IMR-90 (cell line): ENCODE measurements around the gene INTU. TPM values are rescaled to one million over a fixed set of nuclear protein-coding genes. Genes with fewer than 3 reads are reported as not detected.

Source experiments
- ATAC-seq: fragments of 200-7000 bp; cut with Tn5 transposase; 2 replicates; pipeline ENCODE4 v1.9.1; 2020; ENCODE audit warnings: low read depth, mild to moderate bottlenecking, moderate library complexity
- BruUV-seq: library from RNA; stranded (reverse); fragments of 400-500 nt; replicated peaks from 2 replicates; lab custom pipeline; 2021; lab: Mats Ljungman, UMichigan
- CTCF ChIA-PET: fragments of 300-600 bp; formaldehyde crosslinking; extraction: SDS; loops from one replicate; lab custom pipeline; 2021; ENCODE audit warnings: antibody characterized with exemption; lab: Yijun Ruan, JAX
- POLR2A ChIA-PET: fragments of 300-600 bp; sonication (Branson Sonifier 250); formaldehyde crosslinking; loops from one replicate; lab custom pipeline; 2022; ENCODE audit warnings: antibody characterized with exemption; ENCODE audit not compliant: unreplicated experiment; lab: Charles Lee
- DNase-seq: peaks from one replicate; pipeline ENCODE4 v3.0.0; 2013
- H2AFZ ChIP-seq: replicated peaks from 2 replicates; pipeline ENCODE3; 2013; ENCODE audit warnings: low read length, mild to moderate bottlenecking; ENCODE audit not compliant: poor library complexity
- H2AK5ac ChIP-seq: 2 replicates; pipeline ENCODE4 v1.6.1; 2013; ENCODE audit warnings: low read depth, low read length, inconsistent platforms
- H2AK9ac ChIP-seq: replicated peaks from 2 replicates; pipeline ENCODE3; 2013; ENCODE audit warnings: mild to moderate bottlenecking, low read depth, low read length, moderate library complexity; ENCODE audit not compliant: poor library complexity
- H2BK120ac ChIP-seq: 2 replicates; pipeline ENCODE4 v1.6.1; 2013; ENCODE audit warnings: low read depth, low read length, inconsistent platforms
- H2BK15ac ChIP-seq: 3 replicates; pipeline ENCODE4 v1.6.1; 2013; ENCODE audit warnings: low read depth, low read length, inconsistent platforms
- H2BK20ac ChIP-seq: 2 replicates; pipeline ENCODE4 v1.6.1; 2013; ENCODE audit warnings: low read depth, mild to moderate bottlenecking, inconsistent platforms, low read length, moderate library complexity
- H2BK5ac ChIP-seq: 2 replicates; pipeline ENCODE4 v1.6.1; 2013; ENCODE audit warnings: mild to moderate bottlenecking, low read depth, low read length, inconsistent platforms; ENCODE audit not compliant: poor library complexity, severe bottlenecking
- H3K14ac ChIP-seq: replicated peaks from 2 replicates; pipeline ENCODE4 v1.6.1; 2013; ENCODE audit warnings: low read depth, low read length, inconsistent platforms
- H3K18ac ChIP-seq: 2 replicates; pipeline ENCODE4 v1.6.1; 2013; ENCODE audit warnings: low read depth, low read length, control low read depth
- H3K23ac ChIP-seq: 2 replicates; pipeline ENCODE4 v1.6.1; 2013; ENCODE audit warnings: low read depth, low read length, inconsistent platforms
- H3K27ac ChIP-seq: 2 replicates; pipeline ENCODE4 v1.5.1; 2013; ENCODE audit warnings: mild to moderate bottlenecking, control low read depth, low read length; ENCODE audit not compliant: insufficient read depth
- H3K27me3 ChIP-seq: 2 replicates; pipeline ENCODE4 v1.6.1; 2013; ENCODE audit warnings: low read length; ENCODE audit not compliant: control insufficient read depth, insufficient read depth
- H3K36me3 ChIP-seq: 2 replicates; pipeline ENCODE4 v1.6.1; 2013; ENCODE audit warnings: low read length, mixed read lengths; ENCODE audit not compliant: control insufficient read depth, insufficient read depth
- H3K4ac ChIP-seq: 2 replicates; pipeline ENCODE4 v1.6.1; 2013; ENCODE audit warnings: low read depth, low read length, inconsistent platforms
- H3K4me1 ChIP-seq: 2 replicates; pipeline ENCODE4 v1.6.1; 2013; ENCODE audit warnings: low read length, mixed read lengths; ENCODE audit not compliant: control insufficient read depth, insufficient read depth
- H3K4me2 ChIP-seq: 2 replicates; pipeline ENCODE4 v1.6.1; 2013; ENCODE audit warnings: low read depth, mild to moderate bottlenecking, control low read depth, low read length, moderate library complexity
- H3K4me3 ChIP-seq: 2 replicates; pipeline ENCODE4 v1.5.1; 2013; ENCODE audit warnings: low read depth, mild to moderate bottlenecking, control low read depth, low read length, moderate library complexity; ENCODE audit not compliant: insufficient read depth
- H3K56ac ChIP-seq: 2 replicates; pipeline ENCODE4 v1.6.1; 2013; ENCODE audit warnings: low read length, inconsistent platforms; ENCODE audit not compliant: insufficient read depth; ENCODE audit errors: extremely low read depth
- H3K79me1 ChIP-seq, 2 experiments: 2 replicates each; pipeline ENCODE4 v1.6.1; 2013; ENCODE audit warnings: low read length in 2 of 2, inconsistent platforms in 1 of 2, low read depth in 1 of 2
- H3K9ac ChIP-seq: 2 replicates; pipeline ENCODE4 v1.6.1; 2013; ENCODE audit warnings: low read depth, low read length, control low read depth
- H3K9me1 ChIP-seq: 2 replicates; pipeline ENCODE4 v1.6.1; 2013; ENCODE audit warnings: low read length, inconsistent platforms; ENCODE audit not compliant: insufficient read depth
- H3K9me3 ChIP-seq: 2 replicates; pipeline ENCODE4 v1.6.1; 2013; ENCODE audit warnings: low read length; ENCODE audit not compliant: control insufficient read depth, insufficient read depth
- H4K20me1 ChIP-seq: 2 replicates; pipeline ENCODE4 v1.6.1; 2013; ENCODE audit warnings: low read length, inconsistent platforms; ENCODE audit not compliant: insufficient read depth
- H4K5ac ChIP-seq: 2 replicates; pipeline ENCODE4 v1.6.1; 2013; ENCODE audit warnings: mild to moderate bottlenecking, low read depth, low read length, control low read depth
- H4K8ac ChIP-seq, 2 experiments: 2 replicates each; pipeline ENCODE4 v1.6.1; 2013; ENCODE audit warnings: low read depth in 2 of 2, low read length in 2 of 2, control low read depth in 1 of 2, inconsistent platforms in 1 of 2
- H4K91ac ChIP-seq: 2 replicates; pipeline ENCODE4 v1.6.1; 2013; ENCODE audit warnings: low read depth, low read length, inconsistent platforms; ENCODE audit not compliant: insufficient read depth
- BHLHE40 ChIP-seq: fragments of 150-350 bp; IDR thresholded peaks from 2 replicates; pipeline ENCODE4 v1.6.1; 2016; ENCODE audit warnings: mild to moderate bottlenecking, low read depth, low read length
- NFE2L2 ChIP-seq: fragments of 150-350 bp; IDR thresholded peaks from 2 replicates; pipeline ENCODE4 v1.6.1; 2016; ENCODE audit warnings: low read depth, mild to moderate bottlenecking, low read length
- RCOR1 ChIP-seq: IDR thresholded peaks from 2 replicates; pipeline ENCODE4 v1.6.1; 2012; ENCODE audit warnings: mild to moderate bottlenecking, low read length, improper control_type of control experiment; ENCODE audit not compliant: insufficient replicate concordance
- USF2 ChIP-seq: fragments of 150-350 bp; IDR thresholded peaks from 2 replicates; pipeline ENCODE4 v1.6.1; 2017; ENCODE audit warnings: mild to moderate bottlenecking, antibody characterized with exemption, low read length, low read depth
- WGBS, 2 experiments: methylation state at CpG; one replicate each; pipeline versions ENCODE4 v1.1.5 to v1.1.7; 2013; ENCODE audit warnings: missing lambda C conversion rate in 2 of 2; ENCODE audit not compliant: insufficient read length in 1 of 2; ENCODE audit errors: extremely low coverage in 2 of 2; 5-methylcytosine and 5-hydroxymethylcytosine counted together
- dilution Hi-C: fragments of 300-500 bp; cut with HindIII; formaldehyde crosslinking; loops from one replicate; pipeline ENCODE4 v1.14.3; 2018; ENCODE audit warnings: low sequenced_read_pairs; ENCODE audit not compliant: unreplicated experiment
- in situ Hi-C: fragments of 300-500 bp; cut with MboI; formaldehyde crosslinking; loops from 3 replicates; pipeline ENCODE4 v1.14.3; 2019; ENCODE audit warnings: low sequenced_read_pairs, inconsistent platforms, mixed read lengths
- intact Hi-C: fragments of 100-400 bp; cut with micrococcal nuclease; formaldehyde crosslinking; loops from 2 replicates; pipeline ENCODE4 v1.10.0; 2022
- polyA plus RNA-seq, 3 experiments: library from polyadenylated mRNA; depleted of rRNA; stranded (reverse); fragments of >200 nt; gene quantifications; 2 replicates each; pipeline ENCODE4 v1.2.3, GENCODE V29; 2012; ENCODE audit warnings: low replicate concordance in 1 of 3
- total RNA-seq: library from RNA; depleted of rRNA; stranded (reverse); fragments of >200 nt; gene quantifications from 2 replicates; pipeline ENCODE4 v1.2.3, GENCODE V29; 2012

INTU gene
- total and polyA plus RNA-seq, 2 of the 4 experiments (the other 2 are of a cell fraction) = 6.5 to 10.8 TPM

GRCh38 chr4:127759893-127760292, 127.1 kb downstream of the INTU start:
- no peaks in the 10 kb centered on the region for H3K36me3 ChIP-seq
- TF ChIP-seq RCOR1 (no peak), NFE2L2 (no peak), USF2 (peak; percentile 13; the same call in 1 of the 2 replicates), BHLHE40 (no peak)
- ChIA-PET POLR2A (no interaction called here), CTCF (no interaction called here)
- ATAC-seq (no peak), DNase-seq (peak; percentile 4)
- no peak overlapping the region for H2BK15ac ChIP-seq
- no peak overlapping the region for H3K18ac ChIP-seq
- H3K4me1 ChIP-seq = no peaks in the 10 kb centered on the region
- no TSS peak for BruUV-seq
- H3K14ac ChIP-seq = no peak overlapping the region
- no peak overlapping the region for H3K4me3 ChIP-seq
- no peak overlapping the region for H4K8ac ChIP-seq
- no peak overlapping the region for H2BK20ac ChIP-seq
- H3K4ac ChIP-seq = no peak overlapping the region
- no peak overlapping the region for H2AFZ ChIP-seq
- no peak overlapping the region for H2AK5ac ChIP-seq
- intact Hi-C loops (no loop called here), dilution Hi-C loops (no loop called here), in situ Hi-C loops (no loop called here)
- H4K91ac ChIP-seq = no peak overlapping the region
- H4K5ac ChIP-seq = no peak overlapping the region
- no peak overlapping the region for H3K27ac ChIP-seq
- no peaks in the 10 kb centered on the region for H3K9me1 ChIP-seq
- H3K9me3 ChIP-seq = no peaks in the 10 kb centered on the region
- no CpG with 5 or more reads among the region's 3 CpGs for WGBS, 2 experiments
- H3K56ac ChIP-seq = no peak overlapping the region
- no peak overlapping the region for H2BK5ac ChIP-seq
- H4K20me1 ChIP-seq = no peaks in the 10 kb centered on the region
- H2BK120ac ChIP-seq = no peak overlapping the region
- no peak overlapping the region for H3K4me2 ChIP-seq
- no peaks in the 10 kb centered on the region for H3K27me3 ChIP-seq
- H3K79me1 ChIP-seq = no peaks in the 10 kb centered on the region
- no peak overlapping the region for H3K9ac ChIP-seq
- no peak overlapping the region for H2AK9ac ChIP-seq
- no peak overlapping the region for H3K23ac ChIP-seq
